T-helper 1 cell treated with Interleukin-12 subunit alpha and Interleukin-12 subunit beta and Interleukin-4 antibody, amounts not matched to agents 30 μg/mL and 1 μg/mL, for 36 hours (primary cell): ENCODE results near the gene PAK4.
"Not testable (repeated sequence)": the region's sequence is repeated elsewhere in the genome, so short reads cannot be mapped to it uniquely, and the experiment has no call there.

ENCODE experiments used
- H3K27ac Mint-ChIP-seq: one replicate; pipeline ENCODE4 v1.8.0; 2021; ENCODE audit warnings: mild to moderate bottlenecking, mixed read lengths
- H3K27me3 Mint-ChIP-seq: one replicate; pipeline ENCODE4 v1.8.0; 2021; ENCODE audit warnings: low read depth, mixed read lengths
- H3K36me3 Mint-ChIP-seq: one replicate; pipeline ENCODE4 v1.8.0; 2021; ENCODE audit warnings: low read depth, mixed read lengths
- H3K4me1 Mint-ChIP-seq: one replicate; pipeline ENCODE4 v1.8.0; 2021; ENCODE audit warnings: low read depth, mixed read lengths
- H3K4me3 Mint-ChIP-seq: one replicate; pipeline ENCODE4 v1.8.0; 2021; ENCODE audit warnings: mild to moderate bottlenecking, moderate library complexity, mixed read lengths
- H3K9me3 Mint-ChIP-seq: one replicate; pipeline ENCODE4 v1.8.0; 2021; ENCODE audit warnings: mixed read lengths

The PAK4 gene

GRCh38 chr19:39090881-39091280, 34.7 kb upstream of the PAK4 start:
- Mint-ChIP-seq H3K4me3 (no peak overlapping the region), H3K36me3 (no peaks in the 10 kb centered on the region), H3K27me3 (peaks cover 17% of the 10 kb centered on the region), H3K4me1 (peaks cover 6% of the 10 kb centered on the region), H3K27ac (no peak overlapping the region), H3K9me3 (no peaks in the 10 kb centered on the region)

GRCh38 chr19:39095799-39096540, 29.6 kb upstream of the PAK4 start:
- not testable (repeated sequence) for H3K36me3 Mint-ChIP-seq, H3K27ac Mint-ChIP-seq, H3K4me3 Mint-ChIP-seq, H3K9me3 Mint-ChIP-seq, H3K4me1 Mint-ChIP-seq
- H3K27me3 Mint-ChIP-seq: peaks cover 28% of the 10 kb centered on the region

- peaks cover 6% of the 10 kb centered on the region for H3K4me1 Mint-ChIP-seq
- H3K9me3 Mint-ChIP-seq: no peaks in the 10 kb centered on the region
- H3K27me3 Mint-ChIP-seq: peaks cover 28% of the 10 kb centered on the region
- no peaks in the 10 kb centered on the region for H3K36me3 Mint-ChIP-seq
- no peak overlapping the region for H3K27ac Mint-ChIP-seq
- no peak overlapping the region for H3K4me3 Mint-ChIP-seq
These were observed 28.3 kb upstream of the PAK4 start for GRCh38 chr19:39097299-39097698.

GRCh38 chr19:39097721-39098120, 27.9 kb upstream of the PAK4 start:
- Mint-ChIP-seq H3K27me3 (peaks cover 28% of the 10 kb centered on the region), H3K4me3 (no peak overlapping the region)

GRCh38 chr19:39098365-39099269, 27.0 kb upstream of the PAK4 start:
- H3K4me3 Mint-ChIP-seq: no peak overlapping the region
- H3K27me3 Mint-ChIP-seq: peaks cover 26% of the 10 kb centered on the region

More at GRCh38 chr19:39097721-39098120, 27.9 kb upstream of the PAK4 start:
- H3K9me3 Mint-ChIP-seq: no peaks in the 10 kb centered on the region
- H3K27ac Mint-ChIP-seq: no peak overlapping the region
- H3K36me3 Mint-ChIP-seq: no peaks in the 10 kb centered on the region
- H3K4me1 Mint-ChIP-seq: peaks cover 6% of the 10 kb centered on the region

GRCh38 chr19:39099341-39099740, 26.2 kb upstream of the PAK4 start:
- no peaks in the 10 kb centered on the region for H3K9me3 Mint-ChIP-seq
- no peak overlapping the region for H3K27ac Mint-ChIP-seq
- no peak overlapping the region for H3K4me3 Mint-ChIP-seq
- H3K4me1 Mint-ChIP-seq: no peaks in the 10 kb centered on the region
- H3K36me3 Mint-ChIP-seq: no peaks in the 10 kb centered on the region
- H3K27me3 Mint-ChIP-seq: peaks cover 24% of the 10 kb centered on the region

More at GRCh38 chr19:39098365-39099269, 27.0 kb upstream of the PAK4 start:
- Mint-ChIP-seq H3K9me3 (no peaks in the 10 kb centered on the region), H3K36me3 (no peaks in the 10 kb centered on the region), H3K4me1 (peaks cover 3% of the 10 kb centered on the region), H3K27ac (no peak overlapping the region)

GRCh38 chr19:39100500-39101166, 25.0 kb upstream of the PAK4 start:
- Mint-ChIP-seq H3K27me3 (peaks cover 24% of the 10 kb centered on the region), H3K36me3 (no peaks in the 10 kb centered on the region), H3K4me3 (no peak overlapping the region), H3K4me1 (no peaks in the 10 kb centered on the region), H3K27ac (no peak overlapping the region), H3K9me3 (no peaks in the 10 kb centered on the region)

GRCh38 chr19:39103151-39103550, 22.4 kb upstream of the PAK4 start:
- Mint-ChIP-seq H3K27me3 (peaks cover 8% of the 10 kb centered on the region), H3K4me3 (no peak overlapping the region), H3K36me3 (no peaks in the 10 kb centered on the region), H3K27ac (no peak overlapping the region), H3K9me3 (no peaks in the 10 kb centered on the region), H3K4me1 (no peaks in the 10 kb centered on the region)

- no peak overlapping the region for H3K27ac Mint-ChIP-seq
- no peaks in the 10 kb centered on the region for H3K9me3 Mint-ChIP-seq
These were observed 21.4 kb upstream of the PAK4 start for GRCh38 chr19:39104186-39104596.

GRCh38 chr19:39106194-39106593, 19.4 kb upstream of the PAK4 start:
- Mint-ChIP-seq H3K9me3 (no peaks in the 10 kb centered on the region), H3K4me1 (no peaks in the 10 kb centered on the region), H3K36me3 (no peaks in the 10 kb centered on the region), H3K27ac (no peak overlapping the region), H3K27me3 (peaks cover 5% of the 10 kb centered on the region), H3K4me3 (no peak overlapping the region)

More at GRCh38 chr19:39104186-39104596, 21.4 kb upstream of the PAK4 start:
- Mint-ChIP-seq H3K4me1 (no peaks in the 10 kb centered on the region), H3K27me3 (peaks cover 4% of the 10 kb centered on the region), H3K4me3 (no peak overlapping the region), H3K36me3 (no peaks in the 10 kb centered on the region)

GRCh38 chr19:39109641-39110040, 15.9 kb upstream of the PAK4 start:
- Mint-ChIP-seq H3K27me3 (peaks cover 9% of the 10 kb centered on the region), H3K4me1 (no peaks in the 10 kb centered on the region), H3K36me3 (no peaks in the 10 kb centered on the region), H3K4me3 (no peak overlapping the region), H3K27ac (no peak overlapping the region), H3K9me3 (no peaks in the 10 kb centered on the region)

- Mint-ChIP-seq H3K27me3 (peaks cover 9% of the 10 kb centered on the region), H3K9me3 (no peaks in the 10 kb centered on the region), H3K27ac (no peak overlapping the region), H3K4me1 (no peaks in the 10 kb centered on the region), H3K36me3 (no peaks in the 10 kb centered on the region), H3K4me3 (no peak overlapping the region)
These were observed 15.2 kb upstream of the PAK4 start for GRCh38 chr19:39110263-39110967.

- Mint-ChIP-seq H3K27me3 (peaks cover 9% of the 10 kb centered on the region), H3K4me3 (no peak overlapping the region), H3K4me1 (no peaks in the 10 kb centered on the region), H3K36me3 (no peaks in the 10 kb centered on the region), H3K27ac (no peak overlapping the region), H3K9me3 (no peaks in the 10 kb centered on the region)
These were observed 13.9 kb upstream of the PAK4 start for GRCh38 chr19:39111593-39112199.
